CD4-positive, alpha-beta memory T cell (primary cell): ENCODE data around the gene TRIM42. TPM values are rescaled to one million over a fixed set of nuclear protein-coding genes. Genes with fewer than 3 reads are reported as not detected.

Source experiments
- CTCF ChIA-PET: fragments of 350-600 bp; sonication (Branson Sonifier 250); formaldehyde crosslinking; loops from one replicate; lab custom pipeline; 2021; ENCODE audit warnings: inconsistent platforms; ENCODE audit not compliant: partially characterized antibody; lab: Charles Lee
- POLR2A ChIA-PET: fragments of 350-600 bp; sonication (Branson Sonifier 250); formaldehyde crosslinking; loops from one replicate; lab custom pipeline; 2021; ENCODE audit not compliant: partially characterized antibody; lab: Charles Lee
- DNase-seq, 5 donors: peaks; one replicate each; pipeline versions ENCODE4 v3.0.0 to v3.0.0-alpha.2; 2020 to 2022; ENCODE audit warnings: mixed read lengths in 1 of 5
- H3K27ac ChIP-seq: one replicate; pipeline ENCODE4 v1.7.0; 2013; ENCODE audit warnings: low read depth, low read length
- H3K27me3 ChIP-seq: 2 replicates; pipeline ENCODE4 v1.7.0; 2013; ENCODE audit warnings: mild to moderate bottlenecking, low read length, moderate library complexity; ENCODE audit not compliant: insufficient read depth
- H3K36me3 ChIP-seq: 2 replicates; pipeline ENCODE4 v1.7.0; 2013; ENCODE audit warnings: mild to moderate bottlenecking, low read length, moderate library complexity; ENCODE audit not compliant: insufficient read depth
- H3K4me1 ChIP-seq: 2 replicates; pipeline ENCODE4 v1.7.0; 2013; ENCODE audit warnings: mild to moderate bottlenecking, low read length, moderate library complexity; ENCODE audit not compliant: insufficient read depth
- H3K4me3 ChIP-seq, 2 donors: one replicate each; pipeline ENCODE4 v1.7.0; 2013; ENCODE audit warnings: low read length in 2 of 2, mild to moderate bottlenecking in 1 of 2
- H3K9me3 ChIP-seq, 2 donors: one replicate each; pipeline ENCODE4 v1.7.0; 2013; ENCODE audit warnings: low read length in 2 of 2, control low read depth in 1 of 2; ENCODE audit not compliant: control insufficient read depth in 1 of 2
- H3K27ac Mint-ChIP-seq, 7 donors: one replicate each; pipeline ENCODE4 v1.8.0; 2020 to 2021; ENCODE audit warnings: mixed read lengths in 7 of 7, mild to moderate bottlenecking in 6 of 7, inconsistent platforms in 3 of 7, moderate library complexity in 3 of 7
- H3K27me3 Mint-ChIP-seq, 2 donors: one replicate each; pipeline ENCODE4 v1.8.0; 2020 to 2021; ENCODE audit warnings: mixed read lengths in 2 of 2
- H3K36me3 Mint-ChIP-seq, 2 donors: one replicate each; pipeline ENCODE4 v1.8.0; 2020 to 2021; ENCODE audit warnings: mixed read lengths in 2 of 2, inconsistent platforms in 1 of 2, mild to moderate bottlenecking in 1 of 2
- H3K4me1 Mint-ChIP-seq, 4 donors: one replicate each; pipeline ENCODE4 v1.8.0; 2020 to 2021; ENCODE audit warnings: mixed read lengths in 4 of 4, mild to moderate bottlenecking in 1 of 4
- H3K4me3 Mint-ChIP-seq, 8 donors: one replicate each; pipeline ENCODE4 v1.8.0; 2020 to 2021; ENCODE audit warnings: mixed read lengths in 8 of 8, mild to moderate bottlenecking in 7 of 8, moderate library complexity in 6 of 8, inconsistent platforms in 3 of 8
- H3K9me3 Mint-ChIP-seq, 8 donors: one replicate each; pipeline ENCODE4 v1.8.0; 2020 to 2021; ENCODE audit warnings: mixed read lengths in 8 of 8, mild to moderate bottlenecking in 5 of 8, inconsistent platforms in 3 of 8, moderate library complexity in 1 of 8
- intact Hi-C: fragments of 100-400 bp; cut with micrococcal nuclease; formaldehyde crosslinking; loops from one replicate; pipeline ENCODE4 v1.15.1; 2023
- polyA plus RNA-seq, 2 donors: library from polyadenylated mRNA; unstranded; fragments of 300-500 nt; fragmentation: Illumina TruSeq; gene quantifications; one replicate each; pipeline ENCODE4 v1.2.3, GENCODE V29; 2021
- total RNA-seq, 2 experiments: library from RNA; stranded (reverse); gene quantifications; one replicate each; pipeline ENCODE4 v1.2.3, GENCODE V29; 2021

The TRIM42 gene
- total and polyA plus RNA-seq, 4 experiments from 2014 or later = not detected

DNA sequence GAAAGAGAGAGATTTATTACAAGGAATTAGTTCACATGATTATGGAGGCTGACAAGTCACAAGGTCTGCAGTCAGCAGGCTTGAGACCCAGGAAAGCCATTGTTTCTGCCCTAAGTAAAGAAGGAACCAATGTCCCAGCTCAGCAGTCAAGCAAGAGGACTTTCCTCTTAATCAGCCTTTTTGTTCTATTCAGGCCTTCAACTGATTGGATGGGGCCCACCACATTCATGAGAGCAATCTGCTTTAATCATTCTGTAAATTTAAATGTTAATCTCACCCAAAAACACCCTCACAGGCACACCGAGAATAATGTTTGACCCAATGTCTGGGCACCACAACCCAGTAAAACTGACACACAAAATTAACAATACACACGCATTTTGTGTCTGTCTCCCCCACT lies 64.3 kb downstream of the TRIM42 start:
- intact Hi-C loops = no loop called here
- no peaks in the 10 kb centered on the region for H3K4me1 Mint-ChIP-seq
- no peaks in the 10 kb centered on the region for H3K36me3 ChIP-seq
- H3K36me3 Mint-ChIP-seq = no peaks in the 10 kb centered on the region
- CTCF ChIA-PET = no interaction called here
- H3K27me3 ChIP-seq = no peaks in the 10 kb centered on the region
- H3K27ac Mint-ChIP-seq = no peak overlapping the region
- peaks cover 0 to 9% (median 0%) of the 10 kb centered on the region in 8 donors for H3K9me3 Mint-ChIP-seq
- H3K27me3 Mint-ChIP-seq = peaks cover 2 to 6% of the 10 kb centered on the region in 2 donors
- H3K4me3 ChIP-seq = no peak overlapping the region
- H3K9me3 ChIP-seq = no peaks in the 10 kb centered on the region
- no peak overlapping the region for H3K27ac ChIP-seq
- no peaks in the 10 kb centered on the region for H3K4me1 ChIP-seq
- H3K4me3 Mint-ChIP-seq = no peak overlapping the region
- DNase-seq = no peak
- POLR2A ChIA-PET = no interaction called here

DNA sequence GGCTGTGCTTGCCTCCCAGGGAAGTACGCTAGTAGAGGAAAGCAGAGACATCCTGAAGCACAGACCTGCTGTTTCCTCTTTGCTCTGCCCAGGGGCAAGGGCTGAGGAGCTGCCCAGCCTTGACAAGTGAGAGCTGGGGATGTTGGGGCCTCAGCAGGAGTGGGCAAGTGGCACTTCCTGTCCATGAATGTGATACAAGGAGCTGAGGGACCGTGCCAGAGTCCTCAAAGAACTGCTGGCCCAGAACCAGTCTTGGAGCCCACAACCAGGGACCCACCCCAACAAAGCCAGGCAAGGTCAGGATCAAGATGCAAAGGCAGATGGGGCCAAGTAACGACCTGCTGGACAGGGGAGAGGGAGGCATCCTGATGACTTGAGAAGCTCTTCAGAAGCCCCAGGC lies 70.3 kb downstream of the TRIM42 start:
- CTCF ChIA-PET = no interaction called here
- no peaks in the 10 kb centered on the region for H3K9me3 ChIP-seq
- no peaks in the 10 kb centered on the region for H3K27me3 ChIP-seq
- Mint-ChIP-seq H3K4me3 (no peak overlapping the region), H3K36me3 (no peaks in the 10 kb centered on the region), H3K27me3 (peaks cover 0 to 8% of the 10 kb centered on the region in 2 donors), H3K4me1 (no peaks in the 10 kb centered on the region), H3K27ac (no peak overlapping the region), H3K9me3 (peaks cover 0 to 12% (median 0%) of the 10 kb centered on the region in 8 donors)
- no peaks in the 10 kb centered on the region for H3K36me3 ChIP-seq
- no peak for DNase-seq
- H3K4me1 ChIP-seq = no peaks in the 10 kb centered on the region
- H3K27ac ChIP-seq = no peak overlapping the region
- intact Hi-C loops = no loop called here
- POLR2A ChIA-PET = no interaction called here
- H3K4me3 ChIP-seq = no peak overlapping the region

GRCh38 chr3:140748903-140749302 lies 71.0 kb downstream of the TRIM42 start:
- DNase-seq = no peak
- Mint-ChIP-seq H3K4me3 (no peak overlapping the region), H3K36me3 (no peaks in the 10 kb centered on the region), H3K27me3 (peaks cover 0 to 8% of the 10 kb centered on the region in 2 donors), H3K27ac (no peak overlapping the region), H3K4me1 (no peaks in the 10 kb centered on the region), H3K9me3 (peaks cover 0 to 10% (median 0%) of the 10 kb centered on the region in 8 donors)
- Histone ChIP-seq H3K9me3 (no peaks in the 10 kb centered on the region), H3K4me3 (no peak overlapping the region), H3K27me3 (no peaks in the 10 kb centered on the region), H3K4me1 (no peaks in the 10 kb centered on the region), H3K27ac (no peak overlapping the region), H3K36me3 (no peaks in the 10 kb centered on the region)
- intact Hi-C loops = no loop called here
- ChIA-PET POLR2A (no interaction called here), CTCF (no interaction called here)
